NB4 (cell line): Measurements from ENCODE around the gene FLRT2.

Experiments
- CTCF ChIP-seq: IDR thresholded peaks from one replicate; pipeline ENCODE4 v1.5.1; 2012; ENCODE audit warnings: low read depth, low read length
- POLR2A ChIP-seq: IDR thresholded peaks from 2 replicates; pipeline ENCODE4 v1.6.1; 2011; ENCODE audit warnings: mild to moderate bottlenecking; ENCODE audit not compliant: insufficient read length; ENCODE audit errors: extremely low read depth

DNA sequence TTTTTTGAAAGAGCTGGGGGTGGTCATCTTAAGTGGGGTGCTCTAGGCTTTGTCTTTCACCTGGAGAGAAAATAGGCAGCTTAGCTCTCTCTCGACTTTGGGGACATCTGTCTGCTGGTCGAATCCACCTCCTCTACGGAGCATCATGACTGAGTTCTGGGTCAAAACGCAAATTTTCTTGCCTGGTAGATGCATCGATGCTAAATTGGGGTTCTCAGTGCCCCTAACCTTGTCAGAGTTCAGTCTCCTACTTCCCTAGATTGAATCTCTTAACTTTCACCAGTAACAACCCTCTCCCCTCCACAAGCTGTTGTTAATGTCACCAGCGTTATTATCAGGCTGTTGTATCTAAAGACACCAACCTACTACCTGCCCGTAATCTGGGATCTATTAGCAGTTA lies 682 bp downstream of the FLRT2 start:
- TF ChIP-seq POLR2A (no peak), CTCF (no peak)
